Neural progenitor cell (in vitro differentiated cells): Measurements from ENCODE around the gene LPCAT2. TPM values are rescaled to one million over a fixed set of nuclear protein-coding genes. Genes with fewer than 3 reads are reported as not detected.

ENCODE experiments used
- DNase-seq: peaks from one replicate; pipeline ENCODE4 v3.0.0-alpha.2; 2016; ENCODE audit warnings: low spot score
- H2AFZ ChIP-seq: fragments of 200-600 bp; sonication (generic); replicated peaks from 2 replicates; pipeline ENCODE4 v1.6.1; 2016; ENCODE audit warnings: antibody characterized with exemption
- H3F3A ChIP-seq: fragments of 200-600 bp; sonication (generic); 2 replicates; pipeline ENCODE4 v1.6.1; 2016; ENCODE audit warnings: antibody characterized with exemption, low read depth
- H3K27ac ChIP-seq: fragments of 200-600 bp; sonication (generic); 2 replicates; pipeline ENCODE4 v1.5.1; 2016; ENCODE audit warnings: mild to moderate bottlenecking
- H3K27me3 ChIP-seq: fragments of 200-600 bp; sonication (generic); 2 replicates; pipeline ENCODE4 v1.6.1; 2016; ENCODE audit warnings: mild to moderate bottlenecking, moderate library complexity
- H3K36me3 ChIP-seq: fragments of 200-600 bp; sonication (generic); 2 replicates; pipeline ENCODE4 v1.5.1; 2016
- H3K4me1 ChIP-seq: fragments of 200-600 bp; sonication (generic); 2 replicates; pipeline ENCODE4 v1.6.1; 2016; ENCODE audit warnings: mixed run types
- H3K4me2 ChIP-seq: fragments of 200-600 bp; sonication (generic); 2 replicates; pipeline ENCODE4 v1.6.1; 2016
- H3K4me3 ChIP-seq: fragments of 200-600 bp; sonication (generic); 2 replicates; pipeline ENCODE4 v1.5.1; 2016
- H3K79me2 ChIP-seq: fragments of 200-600 bp; sonication (generic); 2 replicates; pipeline ENCODE4 v1.6.1; 2016; ENCODE audit warnings: low read depth
- H3K9ac ChIP-seq: fragments of 200-600 bp; sonication (generic); 2 replicates; pipeline ENCODE4 v1.6.1; 2016
- H3K9me3 ChIP-seq: fragments of 200-600 bp; sonication (generic); 2 replicates; pipeline ENCODE4 v1.5.1; 2016; ENCODE audit warnings: low read depth
- H4K20me1 ChIP-seq: fragments of 200-600 bp; sonication (generic); 2 replicates; pipeline ENCODE4 v1.6.1; 2016; ENCODE audit warnings: low read depth
- H3K27ac Mint-ChIP-seq: 3 replicates; pipeline ENCODE4 v1.8.0; 2021; ENCODE audit warnings: mixed read lengths
- H3K27me3 Mint-ChIP-seq: 2 replicates; pipeline ENCODE4 v1.8.0; 2022; ENCODE audit warnings: low read depth, mild to moderate bottlenecking, inconsistent platforms, moderate library complexity, mixed read lengths; ENCODE audit not compliant: insufficient read depth
- H3K36me3 Mint-ChIP-seq: 3 replicates; pipeline ENCODE4 v1.8.0; 2021; ENCODE audit warnings: mixed read lengths
- H3K4me1 Mint-ChIP-seq: 3 replicates; pipeline ENCODE4 v1.8.0; 2021; ENCODE audit warnings: mixed read lengths
- H3K4me3 Mint-ChIP-seq: 3 replicates; pipeline ENCODE4 v1.8.0; 2021; ENCODE audit warnings: mild to moderate bottlenecking, moderate library complexity, mixed read lengths
- H3K9me3 Mint-ChIP-seq: 3 replicates; pipeline ENCODE4 v1.8.0; 2020; ENCODE audit warnings: mixed read lengths
- EZH2 ChIP-seq: fragments of 200-600 bp; sonication (generic); IDR thresholded peaks from 2 replicates; pipeline ENCODE4 v1.6.1; 2017; ENCODE audit warnings: antibody characterized with exemption, mild to moderate bottlenecking, moderate library complexity
- EZH2phosphoT487 ChIP-seq: fragments of 200-600 bp; sonication (generic); IDR thresholded peaks from 2 replicates; pipeline ENCODE4 v1.6.1; 2017; ENCODE audit warnings: antibody characterized with exemption
- total RNA-seq: library from RNA; depleted of rRNA; stranded (reverse); fragments of >200 nt; gene quantifications from 2 replicates; pipeline ENCODE4 v1.2.3, GENCODE V29; 2015; ENCODE audit warnings: low replicate concordance
- TF ChIP-seq, protein P1 (sequence below): fragments of 200-600 bp; sonication (generic); IDR thresholded peaks from 2 replicates; pipeline ENCODE4 v1.5.1; 2017; ENCODE audit warnings: antibody characterized with exemption, mild to moderate bottlenecking

LPCAT2 gene
- total RNA-seq, 1 donor from 2014 or later: 14.2 TPM

DNA sequence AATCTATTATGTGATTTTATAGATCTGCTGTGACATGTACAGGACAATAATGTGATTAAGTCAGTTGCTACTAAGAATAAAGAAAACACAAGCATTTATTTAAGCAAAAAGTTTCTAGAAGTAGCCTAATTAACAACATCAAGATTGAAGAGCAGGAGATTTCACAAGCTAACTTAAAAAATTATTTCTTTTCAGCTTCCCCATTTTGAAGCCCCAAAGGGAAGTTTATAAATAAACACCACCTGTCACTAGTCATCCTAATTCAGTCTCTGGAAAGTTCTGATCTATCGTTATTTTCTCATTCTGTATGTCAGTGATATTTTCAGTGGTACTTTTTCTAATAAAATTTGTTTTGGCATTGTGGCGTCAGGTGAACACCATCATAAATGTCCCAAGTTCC, 65.9 kb downstream of the LPCAT2 start:
- Mint-ChIP-seq H3K27me3 (no peaks in the 10 kb centered on the region), H3K9me3 (no peaks in the 10 kb centered on the region), H3K4me1 (peaks cover 2% of the 10 kb centered on the region), H3K36me3 (no peaks in the 10 kb centered on the region), H3K27ac (no peak overlapping the region), H3K4me3 (no peak overlapping the region)
- Histone ChIP-seq H3K27ac (no peak overlapping the region), H3K4me3 (no peak overlapping the region), H4K20me1 (no peaks in the 10 kb centered on the region), H3K9me3 (no peaks in the 10 kb centered on the region), H3K9ac (no peak overlapping the region), H2AFZ (no peak overlapping the region), H3K4me2 (no peak overlapping the region), H3K4me1 (no peaks in the 10 kb centered on the region), H3K79me2 (no peaks in the 10 kb centered on the region), H3K36me3 (no peaks in the 10 kb centered on the region), H3F3A (no peaks in the 10 kb centered on the region), H3K27me3 (no peaks in the 10 kb centered on the region)
- no peak for TF ChIP-seq EZH2phosphoT487
- DNase-seq: no peak

DNA sequence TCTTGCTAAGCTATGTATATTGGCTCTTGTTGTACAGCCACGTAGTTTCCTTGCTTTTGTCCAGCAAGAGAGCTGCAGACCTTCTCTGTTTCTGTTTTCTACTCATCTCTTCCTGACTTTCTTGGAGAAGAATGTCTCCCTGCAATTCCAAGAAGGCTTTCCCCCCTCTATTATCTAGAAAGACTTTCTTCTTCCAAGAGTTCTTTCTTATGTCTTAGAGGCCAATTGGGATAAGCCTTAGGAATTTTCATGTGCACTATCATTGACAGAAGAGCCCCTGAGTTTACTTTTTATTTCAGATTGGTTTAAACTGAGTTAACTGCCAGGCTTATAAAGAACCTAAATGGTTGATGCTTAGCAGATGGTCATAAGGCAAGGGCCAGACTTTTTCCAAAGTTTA, 66.6 kb downstream of the LPCAT2 start:
- H3K27ac ChIP-seq: no peak overlapping the region
- H3F3A ChIP-seq: no peaks in the 10 kb centered on the region
- H3K4me2 ChIP-seq: no peak overlapping the region
- H3K27me3 ChIP-seq: no peaks in the 10 kb centered on the region
- no peaks in the 10 kb centered on the region for H4K20me1 ChIP-seq
- H3K36me3 Mint-ChIP-seq: peaks cover 3% of the 10 kb centered on the region
- DNase-seq: no peak
- no peak overlapping the region for H2AFZ ChIP-seq
- no peaks in the 10 kb centered on the region for H3K27me3 Mint-ChIP-seq
- TF ChIP-seq, protein P1, sequence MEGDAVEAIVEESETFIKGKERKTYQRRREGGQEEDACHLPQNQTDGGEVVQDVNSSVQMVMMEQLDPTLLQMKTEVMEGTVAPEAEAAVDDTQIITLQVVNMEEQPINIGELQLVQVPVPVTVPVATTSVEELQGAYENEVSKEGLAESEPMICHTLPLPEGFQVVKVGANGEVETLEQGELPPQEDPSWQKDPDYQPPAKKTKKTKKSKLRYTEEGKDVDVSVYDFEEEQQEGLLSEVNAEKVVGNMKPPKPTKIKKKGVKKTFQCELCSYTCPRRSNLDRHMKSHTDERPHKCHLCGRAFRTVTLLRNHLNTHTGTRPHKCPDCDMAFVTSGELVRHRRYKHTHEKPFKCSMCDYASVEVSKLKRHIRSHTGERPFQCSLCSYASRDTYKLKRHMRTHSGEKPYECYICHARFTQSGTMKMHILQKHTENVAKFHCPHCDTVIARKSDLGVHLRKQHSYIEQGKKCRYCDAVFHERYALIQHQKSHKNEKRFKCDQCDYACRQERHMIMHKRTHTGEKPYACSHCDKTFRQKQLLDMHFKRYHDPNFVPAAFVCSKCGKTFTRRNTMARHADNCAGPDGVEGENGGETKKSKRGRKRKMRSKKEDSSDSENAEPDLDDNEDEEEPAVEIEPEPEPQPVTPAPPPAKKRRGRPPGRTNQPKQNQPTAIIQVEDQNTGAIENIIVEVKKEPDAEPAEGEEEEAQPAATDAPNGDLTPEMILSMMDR: no peak
- TF ChIP-seq EZH2phosphoT487 (no peak), EZH2 (no peak)
- no peaks in the 10 kb centered on the region for H3K79me2 ChIP-seq
- no peaks in the 10 kb centered on the region for H3K4me1 ChIP-seq
- no peak overlapping the region for H3K27ac Mint-ChIP-seq
- H3K9me3 Mint-ChIP-seq: no peaks in the 10 kb centered on the region
- H3K9me3 ChIP-seq: no peaks in the 10 kb centered on the region
- H3K36me3 ChIP-seq: no peaks in the 10 kb centered on the region
- no peak overlapping the region for H3K9ac ChIP-seq
- peaks cover 2% of the 10 kb centered on the region for H3K4me1 Mint-ChIP-seq
- no peak overlapping the region for H3K4me3 Mint-ChIP-seq
- H3K4me3 ChIP-seq: no peak overlapping the region

- TF ChIP-seq, protein P1: no peak
- H2AFZ ChIP-seq: no peak overlapping the region
- H3K79me2 ChIP-seq: no peaks in the 10 kb centered on the region
- no peak overlapping the region for H3K4me3 ChIP-seq
- no peaks in the 10 kb centered on the region for H3K4me1 Mint-ChIP-seq
- no peaks in the 10 kb centered on the region for H3K36me3 ChIP-seq
- H3K9me3 ChIP-seq: no peaks in the 10 kb centered on the region
- no peak overlapping the region for H3K9ac ChIP-seq
- H3K27ac Mint-ChIP-seq: no peak overlapping the region
- H3K36me3 Mint-ChIP-seq: peaks cover 5% of the 10 kb centered on the region
- no peaks in the 10 kb centered on the region for H4K20me1 ChIP-seq
- no peaks in the 10 kb centered on the region for H3K27me3 ChIP-seq
- H3K4me2 ChIP-seq: no peak overlapping the region
- no peaks in the 10 kb centered on the region for H3K9me3 Mint-ChIP-seq
- DNase-seq: no peak
- H3K4me3 Mint-ChIP-seq: no peak overlapping the region
- H3F3A ChIP-seq: no peaks in the 10 kb centered on the region
- H3K27ac ChIP-seq: no peak overlapping the region
- H3K4me1 ChIP-seq: no peaks in the 10 kb centered on the region
- H3K27me3 Mint-ChIP-seq: no peaks in the 10 kb centered on the region
Observed at GRCh38 chr16:55576384-55576783, 67.5 kb downstream of the LPCAT2 start.

GRCh38 chr16:55577887-55578286, 69.0 kb downstream of the LPCAT2 start:
- Mint-ChIP-seq H3K4me3 (no peak overlapping the region), H3K27me3 (no peaks in the 10 kb centered on the region), H3K4me1 (no peaks in the 10 kb centered on the region), H3K9me3 (no peaks in the 10 kb centered on the region), H3K27ac (no peak overlapping the region), H3K36me3 (peaks cover 5% of the 10 kb centered on the region)
- no peaks in the 10 kb centered on the region for H4K20me1 ChIP-seq
- no peak for TF ChIP-seq EZH2phosphoT487
- TF ChIP-seq, protein P1: no peak
- TF ChIP-seq EZH2: no peak
- no peak overlapping the region for H2AFZ ChIP-seq
- no peak overlapping the region for H3K4me2 ChIP-seq
- H3K36me3 ChIP-seq: no peaks in the 10 kb centered on the region
- H3K4me3 ChIP-seq: no peak overlapping the region
- H3K79me2 ChIP-seq: no peaks in the 10 kb centered on the region
- no peak for DNase-seq
- H3K9me3 ChIP-seq: no peaks in the 10 kb centered on the region
- H3K9ac ChIP-seq: no peak overlapping the region
- H3K27me3 ChIP-seq: no peaks in the 10 kb centered on the region
- no peaks in the 10 kb centered on the region for H3F3A ChIP-seq
- H3K4me1 ChIP-seq: no peaks in the 10 kb centered on the region
- H3K27ac ChIP-seq: no peak overlapping the region
